B cell (primary cell): ENCODE measurements around the gene NYNRIN. TPM values are rescaled to one million over a fixed set of nuclear protein-coding genes. Genes with fewer than 3 reads are reported as not detected.

ENCODE experiments used
- ATAC-seq: fragments of 200-7000 bp; cut with Tn5 transposase; one replicate; pipeline ENCODE4 v1.10.0; 2021; ENCODE audit warnings: low read depth, mild to moderate bottlenecking, moderate number of reproducible peaks, moderate library complexity
- CTCF ChIA-PET: fragments of 350-600 bp; sonication (Branson Sonifier 250); formaldehyde crosslinking; loops from one replicate; lab custom pipeline; 2021; ENCODE audit warnings: antibody characterized with exemption, inconsistent platforms; lab: Charles Lee
- POLR2A ChIA-PET: fragments of 350-600 bp; sonication (Branson Sonifier 250); formaldehyde crosslinking; loops from one replicate; lab custom pipeline; 2021; ENCODE audit warnings: antibody characterized with exemption; lab: Charles Lee
- DNase-seq: peaks from one replicate; pipeline ENCODE4 v3.0.0; 2013
- H2AFZ ChIP-seq: 2 replicates; pipeline ENCODE4 v1.6.1; 2012; ENCODE audit warnings: mild to moderate bottlenecking, low read depth, low read length; ENCODE audit not compliant: insufficient read depth, poor library complexity, severe bottlenecking
- H3K27ac ChIP-seq, 2 donors: 1 replicate in 1 of 2; 2 replicates in 1 of 2; pipeline ENCODE4 v1.5.1; 2012 to 2013; ENCODE audit warnings: low read length in 2 of 2, mild to moderate bottlenecking in 2 of 2, moderate library complexity in 1 of 2
- H3K27me3 ChIP-seq, 4 experiments: fragments of 200-600 bp in 1 of 4; sonication (generic) in 1 of 4; replicated peaks in 1 of 4; 1 replicate in 2 of 4; 2 replicates in 2 of 4; pipeline versions ENCODE4 v1.6.1 to v1.7.0; 2013 to 2016; ENCODE audit warnings: low read length in 3 of 4, mild to moderate bottlenecking in 2 of 4, mixed read lengths in 1 of 4, moderate library complexity in 1 of 4; ENCODE audit not compliant: insufficient read depth in 4 of 4, control insufficient read depth in 3 of 4; ENCODE audit errors: control extremely low read depth in 1 of 4
- H3K36me3 ChIP-seq, 2 experiments: replicated peaks in 1 of 2; 1 replicate in 1 of 2; 2 replicates in 1 of 2; pipeline versions ENCODE4 v1.6.1 to v1.7.1; 2013; ENCODE audit warnings: low read length in 1 of 2; ENCODE audit not compliant: insufficient read depth in 2 of 2, control insufficient read depth in 1 of 2; ENCODE audit errors: control extremely low read depth in 1 of 2, extremely low read depth in 1 of 2
- H3K4me1 ChIP-seq, 2 donors: fragments of 200-600 bp in 1 of 2; sonication (generic) in 1 of 2; 1 replicate in 1 of 2; 2 replicates in 1 of 2; pipeline versions ENCODE4 v1.5.1 to v1.6.1; 2013 to 2017; ENCODE audit warnings: low read length in 2 of 2; ENCODE audit not compliant: control insufficient read depth in 2 of 2, insufficient read depth in 2 of 2
- H3K4me2 ChIP-seq: replicated peaks from 2 replicates; pipeline ENCODE3; 2012; ENCODE audit warnings: mild to moderate bottlenecking, low read depth, low read length; ENCODE audit not compliant: poor library complexity, severe bottlenecking
- H3K4me3 ChIP-seq, 5 experiments: fragments of 200-600 bp in 1 of 5; sonication (generic) in 1 of 5; 1 replicate in 3 of 5; 2 replicates in 2 of 5; pipeline versions ENCODE4 v1.5.1 to v1.7.0; 2011 to 2016; ENCODE audit warnings: low read length in 4 of 5, mild to moderate bottlenecking in 4 of 5, low read depth in 2 of 5, control low read depth in 1 of 5, moderate library complexity in 1 of 5; ENCODE audit not compliant: insufficient read depth in 1 of 5; ENCODE audit errors: control extremely low read depth in 1 of 5, extremely low read depth in 1 of 5
- H3K79me2 ChIP-seq: fragments of 200-600 bp; sonication (generic); one replicate; pipeline ENCODE4 v1.6.0; 2016; ENCODE audit warnings: low read length; ENCODE audit not compliant: control insufficient read depth, insufficient read depth
- H3K9ac ChIP-seq: fragments of 200-600 bp; sonication (generic); 2 replicates; pipeline ENCODE4 v1.6.1; 2017; ENCODE audit warnings: mild to moderate bottlenecking, low read length, moderate library complexity
- H3K9me3 ChIP-seq, 3 donors: one replicate each; pipeline versions ENCODE4 v1.6.1 to v1.7.1; 2013; ENCODE audit warnings: low read length in 2 of 3; ENCODE audit not compliant: control insufficient read depth in 2 of 3, insufficient read depth in 1 of 3; ENCODE audit errors: control extremely low read depth in 1 of 3
- H4K20me1 ChIP-seq: 2 replicates; pipeline ENCODE4 v1.6.0; 2012; ENCODE audit warnings: mild to moderate bottlenecking, low read length; ENCODE audit not compliant: insufficient read depth, control insufficient read depth, poor library complexity, severe bottlenecking
- H3K27ac Mint-ChIP-seq: one replicate; pipeline ENCODE4 v1.8.0; 2021; ENCODE audit warnings: mixed read lengths
- H3K27me3 Mint-ChIP-seq: one replicate; pipeline ENCODE4 v1.8.0; 2021; ENCODE audit warnings: mixed read lengths
- H3K4me1 Mint-ChIP-seq: one replicate; pipeline ENCODE4 v1.8.0; 2021; ENCODE audit warnings: mixed read lengths
- H3K4me3 Mint-ChIP-seq: one replicate; pipeline ENCODE4 v1.8.0; 2021; ENCODE audit warnings: mixed read lengths
- H3K9me3 Mint-ChIP-seq: one replicate; pipeline ENCODE4 v1.8.0; 2022; ENCODE audit warnings: mixed read lengths; ENCODE audit not compliant: insufficient read depth
- CTCF ChIP-seq: fragments of 200-600 bp; IDR thresholded peaks from one replicate; pipeline ENCODE4 v1.8.0; 2022; ENCODE audit warnings: antibody characterized with exemption, mild to moderate bottlenecking
- EZH2 ChIP-seq: IDR thresholded peaks from 2 replicates; pipeline ENCODE4 v1.6.1; 2012; ENCODE audit warnings: borderline replicate concordance, low read depth, mild to moderate bottlenecking, moderate library complexity, low read length; ENCODE audit not compliant: insufficient read depth, poor library complexity, severe bottlenecking
- WGBS: methylation state at CpG from one replicate; pipeline ENCODE4 v1.1.5; 2013; ENCODE audit warnings: missing lambda C conversion rate; ENCODE audit not compliant: insufficient coverage; 5-methylcytosine and 5-hydroxymethylcytosine counted together
- intact Hi-C: fragments of 100-400 bp; cut with micrococcal nuclease; formaldehyde crosslinking; loops from one replicate; pipeline ENCODE4 v1.10.0; 2022
- polyA plus RNA-seq: library from polyadenylated mRNA; depleted of rRNA; stranded (reverse); fragments of >200 nt; gene quantifications from 2 replicates; pipeline ENCODE4 v1.2.3, GENCODE V29; 2012
- total RNA-seq, 2 donors: library from RNA; stranded (reverse); fragments of 120-200 nt in 1 of 2; gene quantifications; 1 replicate in 1 of 2; 2 replicates in 1 of 2; pipeline versions ENCODE4 v1.2.3 to v1.2.4, GENCODE V29; 2013 to 2022

The NYNRIN gene
- total and polyA plus RNA-seq, 2 donors (not counting 1 experiment from before 2014, with no cell fraction given) = 0.04 to 0.34 TPM

- DNase-seq (no peak), ATAC-seq (no peak)
- no peak overlapping the region for H3K27ac Mint-ChIP-seq
- Histone ChIP-seq H3K4me2 (no peak overlapping the region), H3K9me3 (no peaks in the 10 kb centered on the region), H2AFZ (no peak overlapping the region), H3K27ac (no peak overlapping the region), H4K20me1 (no peaks in the 10 kb centered on the region), H3K4me1 (no peaks in the 10 kb centered on the region), H3K36me3 (no peaks in the 10 kb centered on the region), H3K27me3 (peaks cover 0 to 7% (median 2%) of the 10 kb centered on the region in 4 experiments), H3K79me2 (no peaks in the 10 kb centered on the region), H3K9ac (no peak overlapping the region), H3K4me3 (no peak overlapping the region)
- H3K4me3 Mint-ChIP-seq = no peak overlapping the region
- WGBS = 59% methylated on average over 3 of the region's 6 CpGs
- no peaks in the 10 kb centered on the region for H3K4me1 Mint-ChIP-seq
- H3K9me3 Mint-ChIP-seq = no peaks in the 10 kb centered on the region
- TF ChIP-seq CTCF = no peak
- no peak for TF ChIP-seq EZH2
- POLR2A ChIA-PET = no interaction called here
- intact Hi-C loops = no loop called here
- H3K27me3 Mint-ChIP-seq = peaks cover 41% of the 10 kb centered on the region
- CTCF ChIA-PET = interaction anchor here (1.4 to 1.6 kb wide), 3 partner anchors 9 to 33 kb away, joined by 3 to 6 read pairs (median 3); no protein-coding TSS in a partner anchor
Observed at GRCh38 chr14:24390701-24391468, 7.9 kb upstream of the NYNRIN start.
